SK-N-SH (cell line): ENCODE measurements around the gene IL7R. TPM values are rescaled to one million over a fixed set of nuclear protein-coding genes. Genes with fewer than 3 reads are reported as not detected.

Experiments
- CTCF ChIA-PET: fragments of 300-600, 350-600 bp; formaldehyde crosslinking; extraction: SDS; loops from one replicate; lab custom pipeline; 2021; lab: Yijun Ruan, JAX
- POLR2A ChIA-PET: fragments of 350-600 bp; sonication (Branson Sonifier 250); formaldehyde crosslinking; extraction: SDS; loops from one replicate; lab custom pipeline; 2020; ENCODE audit warnings: antibody characterized with exemption, inconsistent platforms; lab: Yijun Ruan, JAX
- DNase-seq: peaks from one replicate; pipeline ENCODE4 v3.0.0; 2012
- H2AFZ ChIP-seq: fragments of 200-600 bp; sonication (generic); 2 replicates; pipeline ENCODE4 v1.8.1; 2016; ENCODE audit warnings: antibody characterized with exemption, mild to moderate bottlenecking, low read depth
- H3F3A ChIP-seq: fragments of 200-600 bp; sonication (generic); replicated peaks from 2 replicates; pipeline ENCODE3; 2016; ENCODE audit warnings: antibody characterized with exemption, mild to moderate bottlenecking; ENCODE audit not compliant: insufficient read depth
- H3K27ac ChIP-seq, 2 experiments: fragments of 200-500 bp in 1 of 2; fragments of 200-600 bp in 1 of 2; sonication (Bioruptor generic) in 1 of 2; sonication (generic), shearing (Covaris generic) in 1 of 2; 2 replicates each; pipeline versions ENCODE4 v1.5.1 to v1.6.1; 2014 to 2016; ENCODE audit warnings: low read depth in 2 of 2, inconsistent platforms in 1 of 2, low read length in 1 of 2, mild to moderate bottlenecking in 1 of 2, mixed read lengths in 1 of 2
- H3K27me3 ChIP-seq: fragments of 200-600 bp; sonication (generic), shearing (Covaris generic); 2 replicates; pipeline ENCODE4 v1.6.1; 2016; ENCODE audit warnings: mixed run types; ENCODE audit not compliant: insufficient read depth
- H3K36me3 ChIP-seq, 2 experiments: fragments of 200-500 bp in 1 of 2; fragments of 200-600 bp in 1 of 2; sonication (Bioruptor generic) in 1 of 2; sonication (generic) in 1 of 2; replicated peaks in 1 of 2; 2 replicates each; pipeline versions ENCODE3 to v1.5.1; 2014 to 2016; ENCODE audit warnings: low read length in 1 of 2, mild to moderate bottlenecking in 1 of 2; ENCODE audit not compliant: insufficient read depth in 2 of 2, control insufficient read depth in 1 of 2
- H3K4me1 ChIP-seq, 2 experiments: fragments of 200-500 bp in 1 of 2; fragments of 200-600 bp in 1 of 2; sonication (Bioruptor generic) in 1 of 2; sonication (generic), shearing (Covaris generic) in 1 of 2; 2 replicates each; pipeline versions ENCODE4 v1.5.1 to v1.6.1; 2014 to 2016; ENCODE audit warnings: low read depth in 1 of 2, low read length in 1 of 2, mixed run types in 1 of 2; ENCODE audit not compliant: insufficient read depth in 2 of 2, control insufficient read depth in 1 of 2
- H3K4me2 ChIP-seq: fragments of 200-600 bp; sonication (generic), shearing (Covaris generic); 2 replicates; pipeline ENCODE4 v1.6.1; 2017; ENCODE audit warnings: mixed run types
- H3K4me3 ChIP-seq, 2 experiments: fragments of 200-500 bp in 1 of 2; fragments of 200-600 bp in 1 of 2; sonication (Bioruptor generic) in 1 of 2; sonication (generic), shearing (Covaris generic) in 1 of 2; 2 replicates each; pipeline versions ENCODE4 v1.5.1 to v1.8.1; 2014 to 2016; ENCODE audit warnings: low read depth in 2 of 2, inconsistent platforms in 1 of 2, low read length in 1 of 2, mild to moderate bottlenecking in 1 of 2, mixed read lengths in 1 of 2, moderate library complexity in 1 of 2
- H3K79me2 ChIP-seq: fragments of 200-600 bp; sonication (generic); 2 replicates; pipeline ENCODE4 v1.8.1; 2017; ENCODE audit warnings: mild to moderate bottlenecking; ENCODE audit not compliant: insufficient read depth
- H3K9ac ChIP-seq: fragments of 200-600 bp; sonication (generic); 2 replicates; pipeline ENCODE4 v1.6.1; 2017; ENCODE audit warnings: mixed run types
- H3K9me2 ChIP-seq: fragments of 200-600 bp; sonication (generic); 2 replicates; pipeline ENCODE4 v1.6.1; 2017; ENCODE audit warnings: mixed run types
- H3K9me3 ChIP-seq: fragments of 200-600 bp; sonication (generic); 2 replicates; pipeline ENCODE4 v1.6.1; 2017; ENCODE audit warnings: mixed run types, mild to moderate bottlenecking, moderate library complexity
- H4K20me1 ChIP-seq: fragments of 200-600 bp; sonication (generic); 2 replicates; pipeline ENCODE4 v1.6.1; 2017; ENCODE audit warnings: mild to moderate bottlenecking, mixed run types; ENCODE audit not compliant: insufficient read depth
- CHD2 ChIP-seq: fragments of 150-350 bp; IDR thresholded peaks from 2 replicates; pipeline ENCODE4 v1.6.1; 2018; ENCODE audit warnings: low read length; ENCODE audit not compliant: partially characterized antibody
- ELF1 ChIP-seq: IDR thresholded peaks from 2 replicates; pipeline ENCODE4 v1.4.0; 2012
- EP300 ChIP-seq, 2 experiments: IDR thresholded peaks; 2 replicates each; pipeline versions ENCODE4 v1.4.0 to v1.6.1; 2012; ENCODE audit warnings: borderline replicate concordance in 1 of 2, low read depth in 1 of 2, low read length in 1 of 2
- EZH2phosphoT487 ChIP-seq: fragments of 200-600 bp; sonication (generic); IDR thresholded peaks from 2 replicates; pipeline ENCODE4 v1.6.1; 2017; ENCODE audit warnings: low read depth, mixed run types, mild to moderate bottlenecking, antibody characterized with exemption, moderate library complexity, borderline replicate concordance
- FOSL2 ChIP-seq: IDR thresholded peaks from 2 replicates; pipeline ENCODE4 v1.4.0; 2012; ENCODE audit warnings: low read depth, mild to moderate bottlenecking, moderate library complexity, borderline replicate concordance
- GABPA ChIP-seq: IDR thresholded peaks from 2 replicates; pipeline ENCODE4 v1.4.0; 2012; ENCODE audit warnings: low read depth, mild to moderate bottlenecking
- MAX ChIP-seq: IDR thresholded peaks from 2 replicates; pipeline ENCODE4 v1.4.0; 2012; ENCODE audit warnings: low read depth
- MEF2A ChIP-seq: IDR thresholded peaks from 2 replicates; pipeline ENCODE4 v1.4.0; 2012; ENCODE audit warnings: low read depth, borderline replicate concordance
- MXI1 ChIP-seq: IDR thresholded peaks from 2 replicates; pipeline ENCODE4 v1.6.1; 2012; ENCODE audit warnings: mild to moderate bottlenecking, low read depth, low read length, improper control_type of control experiment
- NFIC ChIP-seq: IDR thresholded peaks from 2 replicates; pipeline ENCODE4 v1.4.0; 2012; ENCODE audit warnings: borderline replicate concordance
- NRF1 ChIP-seq: IDR thresholded peaks from 2 replicates; pipeline ENCODE4 v1.6.1; 2012; ENCODE audit warnings: low read depth, mild to moderate bottlenecking, low read length
- RCOR1 ChIP-seq: fragments of 150-350 bp; IDR thresholded peaks from 2 replicates; pipeline ENCODE4 v1.6.1; 2017; ENCODE audit warnings: antibody characterized with exemption, low read length
- RXRA ChIP-seq: IDR thresholded peaks from 2 replicates; pipeline ENCODE4 v1.4.0; 2012; ENCODE audit warnings: low read depth, mild to moderate bottlenecking, borderline replicate concordance
- SIN3A ChIP-seq: IDR thresholded peaks from 2 replicates; pipeline ENCODE4 v1.6.1; 2012; ENCODE audit warnings: low read depth, mild to moderate bottlenecking, low read length, moderate library complexity, borderline replicate concordance
- TAF1 ChIP-seq: IDR thresholded peaks from 2 replicates; pipeline ENCODE4 v1.6.1; 2012; ENCODE audit warnings: low read depth, mild to moderate bottlenecking, low read length, moderate library complexity, borderline replicate concordance
- YY1 ChIP-seq: IDR thresholded peaks from 2 replicates; pipeline ENCODE4 v1.4.0; 2012; ENCODE audit warnings: low read depth, mild to moderate bottlenecking
- WGBS: methylation state at CpG from one replicate; pipeline ENCODE4 v1.1.6; 2017; ENCODE audit warnings: low lambda C conversion rate; 5-methylcytosine and 5-hydroxymethylcytosine counted together
- polyA plus RNA-seq, 3 experiments: library from polyadenylated mRNA; depleted of rRNA; stranded (reverse); fragments of >200 nt; gene quantifications; 2 replicates each; pipeline ENCODE4 v1.2.3, GENCODE V29; 2012
- TF ChIP-seq, protein P1 (sequence below): fragments of 150-350 bp; IDR thresholded peaks from 2 replicates; pipeline ENCODE4 v1.6.1; 2017; ENCODE audit warnings: antibody characterized with exemption, low read length, low read depth, borderline replicate concordance
- TF ChIP-seq, protein P2 (sequence below): IDR thresholded peaks from 2 replicates; pipeline ENCODE4 v1.6.1; 2012; ENCODE audit warnings: mild to moderate bottlenecking, low read depth, low read length, moderate library complexity
- TF ChIP-seq, protein P3 (sequence below): IDR thresholded peaks from 2 replicates; pipeline ENCODE4 v1.4.0; 2012; ENCODE audit warnings: low read depth, borderline replicate concordance

IL7R gene
- polyA plus RNA-seq, 1 of the 3 experiments (the other 2 are of a cell fraction), result 3.0 TPM

GRCh38 chr5:35847491-35847890 lies 9.2 kb upstream of the IL7R start:
- Histone ChIP-seq H4K20me1 (no peaks in the 10 kb centered on the region), H3K9ac (no peak overlapping the region), H2AFZ (no peak overlapping the region), H3F3A (peaks cover 4% of the 10 kb centered on the region), H3K27me3 (no peaks in the 10 kb centered on the region), H3K4me1 (peaks cover 0 to 9% of the 10 kb centered on the region in 2 experiments; a peak in 1 of 4 replicates), H3K4me3 (no peak overlapping the region), H3K79me2 (no peaks in the 10 kb centered on the region; the same call in 1 of the 2 replicates), H3K9me3 (peaks cover 14% of the 10 kb centered on the region; the same call in 1 of the 2 replicates), H3K27ac (no peak overlapping the region), H3K36me3 (no peaks in the 10 kb centered on the region), H3K4me2 (no peak overlapping the region), H3K9me2 (no peaks in the 10 kb centered on the region)
- CTCF ChIA-PET, result no interaction called here
- POLR2A ChIA-PET, result no interaction called here
- no peak for DNase-seq
- TF ChIP-seq, protein P1, sequence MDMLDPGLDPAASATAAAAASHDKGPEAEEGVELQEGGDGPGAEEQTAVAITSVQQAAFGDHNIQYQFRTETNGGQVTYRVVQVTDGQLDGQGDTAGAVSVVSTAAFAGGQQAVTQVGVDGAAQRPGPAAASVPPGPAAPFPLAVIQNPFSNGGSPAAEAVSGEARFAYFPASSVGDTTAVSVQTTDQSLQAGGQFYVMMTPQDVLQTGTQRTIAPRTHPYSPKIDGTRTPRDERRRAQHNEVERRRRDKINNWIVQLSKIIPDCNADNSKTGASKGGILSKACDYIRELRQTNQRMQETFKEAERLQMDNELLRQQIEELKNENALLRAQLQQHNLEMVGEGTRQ, result no peak
- TF ChIP-seq, protein P2, sequence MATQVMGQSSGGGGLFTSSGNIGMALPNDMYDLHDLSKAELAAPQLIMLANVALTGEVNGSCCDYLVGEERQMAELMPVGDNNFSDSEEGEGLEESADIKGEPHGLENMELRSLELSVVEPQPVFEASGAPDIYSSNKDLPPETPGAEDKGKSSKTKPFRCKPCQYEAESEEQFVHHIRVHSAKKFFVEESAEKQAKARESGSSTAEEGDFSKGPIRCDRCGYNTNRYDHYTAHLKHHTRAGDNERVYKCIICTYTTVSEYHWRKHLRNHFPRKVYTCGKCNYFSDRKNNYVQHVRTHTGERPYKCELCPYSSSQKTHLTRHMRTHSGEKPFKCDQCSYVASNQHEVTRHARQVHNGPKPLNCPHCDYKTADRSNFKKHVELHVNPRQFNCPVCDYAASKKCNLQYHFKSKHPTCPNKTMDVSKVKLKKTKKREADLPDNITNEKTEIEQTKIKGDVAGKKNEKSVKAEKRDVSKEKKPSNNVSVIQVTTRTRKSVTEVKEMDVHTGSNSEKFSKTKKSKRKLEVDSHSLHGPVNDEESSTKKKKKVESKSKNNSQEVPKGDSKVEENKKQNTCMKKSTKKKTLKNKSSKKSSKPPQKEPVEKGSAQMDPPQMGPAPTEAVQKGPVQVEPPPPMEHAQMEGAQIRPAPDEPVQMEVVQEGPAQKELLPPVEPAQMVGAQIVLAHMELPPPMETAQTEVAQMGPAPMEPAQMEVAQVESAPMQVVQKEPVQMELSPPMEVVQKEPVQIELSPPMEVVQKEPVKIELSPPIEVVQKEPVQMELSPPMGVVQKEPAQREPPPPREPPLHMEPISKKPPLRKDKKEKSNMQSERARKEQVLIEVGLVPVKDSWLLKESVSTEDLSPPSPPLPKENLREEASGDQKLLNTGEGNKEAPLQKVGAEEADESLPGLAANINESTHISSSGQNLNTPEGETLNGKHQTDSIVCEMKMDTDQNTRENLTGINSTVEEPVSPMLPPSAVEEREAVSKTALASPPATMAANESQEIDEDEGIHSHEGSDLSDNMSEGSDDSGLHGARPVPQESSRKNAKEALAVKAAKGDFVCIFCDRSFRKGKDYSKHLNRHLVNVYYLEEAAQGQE, result no peak
- TF ChIP-seq SIN3A, result no peak

DNA sequence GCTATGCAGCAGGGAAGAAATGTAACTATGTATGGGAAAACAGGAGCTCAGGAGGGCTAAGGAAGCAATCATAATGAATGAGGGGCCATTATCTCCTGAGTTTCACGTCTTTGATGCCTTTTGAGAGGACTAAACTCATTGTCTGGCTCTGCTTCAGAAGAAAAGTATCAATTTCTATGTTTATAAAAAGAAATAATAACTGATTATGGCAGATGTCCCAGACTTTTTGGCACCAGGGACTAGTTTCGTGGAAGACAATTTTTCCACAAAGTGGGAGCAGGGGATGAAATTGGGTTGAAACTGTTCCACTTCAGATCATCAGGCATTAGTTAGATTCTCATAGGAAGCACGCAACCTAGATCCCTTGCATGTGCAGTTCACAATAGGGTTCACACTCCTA lies 8.7 kb upstream of the IL7R start:
- H3K36me3 ChIP-seq, result no peaks in the 10 kb centered on the region
- no peaks in the 10 kb centered on the region for H4K20me1 ChIP-seq
- no peak overlapping the region for H2AFZ ChIP-seq
- no peak overlapping the region for H3K27ac ChIP-seq
- CTCF ChIA-PET, result no interaction called here
- H3K4me1 ChIP-seq, result peaks cover 0 to 13% of the 10 kb centered on the region in 2 experiments; a peak in 1 of 4 replicates
- no peak for TF ChIP-seq CHD2
- TF ChIP-seq NRF1, result no peak
- TF ChIP-seq MXI1, result no peak
- TF ChIP-seq MAX, result no peak
- no peak for TF ChIP-seq MEF2A
- no peak for TF ChIP-seq RXRA
- TF ChIP-seq NFIC, result no peak
- no peak for TF ChIP-seq EP300 (IDR thresholded peaks at IDR 0.05; ENCODE audit: borderline replicate concordance in 1 of 2, low read depth in 1 of 2, low read length in 1 of 2)
- no peak for TF ChIP-seq GABPA
- TF ChIP-seq, protein P3, sequence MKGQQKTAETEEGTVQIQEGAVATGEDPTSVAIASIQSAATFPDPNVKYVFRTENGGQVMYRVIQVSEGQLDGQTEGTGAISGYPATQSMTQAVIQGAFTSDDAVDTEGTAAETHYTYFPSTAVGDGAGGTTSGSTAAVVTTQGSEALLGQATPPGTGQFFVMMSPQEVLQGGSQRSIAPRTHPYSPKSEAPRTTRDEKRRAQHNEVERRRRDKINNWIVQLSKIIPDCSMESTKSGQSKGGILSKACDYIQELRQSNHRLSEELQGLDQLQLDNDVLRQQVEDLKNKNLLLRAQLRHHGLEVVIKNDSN, result no peak
- no peak for TF ChIP-seq FOSL2
- TF ChIP-seq ELF1, result no peak
- TF ChIP-seq TAF1, result no peak
- no peak for TF ChIP-seq EZH2phosphoT487
- TF ChIP-seq YY1, result no peak
- no peak for TF ChIP-seq RCOR1
- H3K9me3 ChIP-seq, result peaks cover 9% of the 10 kb centered on the region; the same call in 1 of the 2 replicates
- DNase-seq, result no peak
- no peak overlapping the region for H3K9ac ChIP-seq
- H3K79me2 ChIP-seq, result no peaks in the 10 kb centered on the region; the same call in 1 of the 2 replicates
- no peak overlapping the region for H3K4me2 ChIP-seq
- no peaks in the 10 kb centered on the region for H3K9me2 ChIP-seq
- H3K27me3 ChIP-seq, result no peaks in the 10 kb centered on the region
- H3K4me3 ChIP-seq, result no peak overlapping the region
- POLR2A ChIA-PET, result no interaction called here
- 53% methylated on average over 2 of the region's 3 CpGs for WGBS
- peaks cover 4% of the 10 kb centered on the region for H3F3A ChIP-seq
